Fibroblast of gingiva (primary cell): Measurements from ENCODE around the gene SNX15.
"Not testable (repeated sequence)": the region's sequence is repeated elsewhere in the genome, so short reads cannot be mapped to it uniquely, and the experiment has no call there.

Experiments used
- DNase-seq: peaks from one replicate; pipeline ENCODE4 v3.0.0-alpha.2; 2011; ENCODE audit warnings: low read depth

Gene SNX15, protein sequence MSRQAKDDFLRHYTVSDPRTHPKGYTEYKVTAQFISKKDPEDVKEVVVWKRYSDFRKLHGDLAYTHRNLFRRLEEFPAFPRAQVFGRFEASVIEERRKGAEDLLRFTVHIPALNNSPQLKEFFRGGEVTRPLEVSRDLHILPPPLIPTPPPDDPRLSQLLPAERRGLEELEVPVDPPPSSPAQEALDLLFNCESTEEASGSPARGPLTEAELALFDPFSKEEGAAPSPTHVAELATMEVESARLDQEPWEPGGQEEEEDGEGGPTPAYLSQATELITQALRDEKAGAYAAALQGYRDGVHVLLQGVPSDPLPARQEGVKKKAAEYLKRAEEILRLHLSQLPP

GRCh38 chr11:65027213-65028067, at the start of gene SNX15:
TSS of gene SNX15 (plus strand) at chr11:65027439. CDS start at chr11:65027538, 99 bp downstream.
- DNase-seq, result peak; percentile 98

GRCh38 chr11:64983339-64983738, 43.9 kb upstream of the SNX15 start:
- not testable (repeated sequence) for DNase-seq

- no peak for DNase-seq
Measured at GRCh38 chr11:64987998-64988854, 39.0 kb upstream of the SNX15 start.

GRCh38 chr11:64989416-64989815, 37.8 kb upstream of the SNX15 start:
- DNase-seq, result no peak

- DNase-seq, result no peak
Measured at GRCh38 chr11:64990222-64990923, 36.9 kb upstream of the SNX15 start.

GRCh38 chr11:64994318-64994717, 32.9 kb upstream of the SNX15 start:
- DNase-seq, result no peak

DNA sequence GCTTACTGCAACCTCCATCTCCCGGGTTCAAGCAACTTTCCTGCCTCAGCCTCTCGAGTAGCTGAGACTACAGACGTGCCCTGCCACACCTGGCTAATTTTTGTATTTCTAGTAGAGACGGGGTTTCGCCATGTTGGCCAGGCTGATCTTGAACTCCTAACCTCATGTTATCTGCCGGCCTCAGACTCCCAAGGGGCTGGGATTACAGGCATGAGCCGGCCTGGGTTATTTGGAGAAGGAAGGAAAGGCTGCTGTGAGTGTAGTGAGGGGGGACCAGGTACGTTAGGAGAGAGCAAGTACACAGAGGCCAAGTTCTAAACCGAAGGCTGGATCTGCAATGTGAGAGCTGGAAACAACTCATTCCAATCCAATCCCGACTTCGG, 30.9 kb upstream of the SNX15 start:
- DNase-seq, result no peak

DNA sequence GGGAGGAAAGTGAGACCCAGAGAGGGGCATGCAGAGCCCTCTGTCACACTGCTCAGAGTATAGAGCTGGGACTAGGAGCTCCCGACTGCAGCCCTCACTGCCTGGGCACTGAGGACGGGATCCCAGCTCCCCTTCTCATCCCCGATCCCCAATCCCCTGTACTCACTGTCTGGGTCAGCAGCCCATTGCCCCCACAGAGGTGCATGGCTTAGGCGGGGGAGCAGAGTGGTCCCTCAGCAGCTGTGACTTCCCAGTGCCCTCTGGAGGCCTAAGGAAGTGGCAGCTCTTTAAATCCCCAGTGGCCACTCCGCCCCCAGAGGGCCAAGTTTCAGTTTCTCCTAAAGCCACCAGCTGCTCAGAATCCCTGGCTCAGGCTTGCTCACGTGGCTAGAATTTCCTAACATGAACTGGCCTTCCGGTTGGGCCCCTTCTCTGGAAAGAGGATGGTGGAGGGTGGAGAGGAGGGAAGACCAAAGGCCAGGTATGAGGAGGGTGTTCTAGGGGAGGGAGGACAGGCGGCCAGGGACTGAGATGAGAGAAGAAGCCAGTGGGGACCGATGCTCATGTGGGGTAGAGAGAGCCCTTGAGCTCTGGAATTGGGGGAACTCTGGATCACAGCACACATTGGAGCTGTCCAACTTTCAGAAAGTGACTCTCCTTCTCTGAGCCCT, 30.4 kb upstream of the SNX15 start, which contains the start of gene BATF2:
BATF2 (minus strand) TSS at position 262 of the 671 bp plus-strand sequence; CDS start at position 205, 57 bp downstream.
- DNase-seq, result peak; percentile 68

- no peak for DNase-seq
Measured at GRCh38 chr11:64998141-64998540, 29.1 kb upstream of the SNX15 start.

- no peak for DNase-seq
Measured at GRCh38 chr11:64998690-64999431, 28.4 kb upstream of the SNX15 start.

DNA sequence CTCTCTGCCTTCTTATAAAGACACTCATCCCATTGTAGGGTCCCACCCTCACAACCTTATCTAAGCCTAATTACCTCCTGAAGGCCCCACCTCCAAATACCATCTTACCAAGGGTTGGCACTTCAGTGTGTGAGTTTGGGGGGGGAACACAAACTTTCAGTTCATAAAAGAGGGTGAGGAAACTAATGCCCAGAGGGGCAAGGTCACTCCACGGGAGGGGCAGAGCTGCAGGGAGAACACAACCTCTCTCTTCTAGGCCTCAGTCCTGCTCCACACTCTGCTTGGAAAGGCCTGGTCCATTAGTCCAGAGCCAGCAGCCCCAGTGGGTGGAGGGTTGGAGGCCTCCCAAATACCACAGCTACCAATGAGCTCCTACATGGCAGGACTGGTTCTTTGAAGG, 27.8 kb upstream of the SNX15 start:
- DNase-seq, result no peak

- no peak for DNase-seq
Measured at GRCh38 chr11:65002706-65003105, 24.5 kb upstream of the SNX15 start.

DNA sequence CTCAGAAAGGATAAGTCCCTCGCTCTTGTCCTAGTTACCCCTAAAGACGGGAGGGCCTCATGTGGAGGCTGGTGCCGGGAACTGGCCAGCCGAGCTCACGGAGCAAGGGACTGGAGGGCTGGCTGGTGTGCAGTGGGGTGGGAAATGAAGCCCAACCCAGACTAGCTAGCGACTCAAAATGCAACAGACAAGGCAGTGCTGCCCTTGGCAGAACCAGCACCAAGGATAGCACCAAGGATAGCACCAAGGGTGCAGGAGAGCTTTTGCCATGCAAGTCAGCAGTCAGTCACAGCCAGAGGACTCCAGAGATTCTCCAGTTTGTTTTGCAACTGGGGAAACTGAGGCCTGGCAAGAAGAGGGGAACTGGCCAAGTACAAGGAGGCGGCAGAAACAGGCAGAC, 24.0 kb upstream of the SNX15 start:
- DNase-seq, result no peak

DNA sequence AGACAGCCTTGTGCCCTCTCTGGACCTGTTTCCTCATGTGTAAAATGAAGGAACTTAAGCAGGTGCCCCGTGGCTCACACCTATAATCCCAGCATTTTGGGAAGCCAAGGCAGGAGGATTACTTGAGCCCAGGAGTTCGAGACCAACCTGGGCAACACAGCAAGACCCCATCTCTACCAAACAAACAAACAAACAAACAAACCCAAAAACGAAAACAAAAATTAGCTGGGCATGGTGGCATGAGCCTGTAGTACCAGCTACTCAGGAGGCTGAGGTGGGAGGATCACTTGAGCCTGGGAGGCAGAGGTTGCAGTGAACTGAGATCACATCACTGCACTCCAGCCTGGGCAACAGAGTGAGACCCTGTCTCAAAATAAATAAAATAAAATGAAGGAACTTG, 23.3 kb upstream of the SNX15 start:
- not testable (repeated sequence) for DNase-seq

DNA sequence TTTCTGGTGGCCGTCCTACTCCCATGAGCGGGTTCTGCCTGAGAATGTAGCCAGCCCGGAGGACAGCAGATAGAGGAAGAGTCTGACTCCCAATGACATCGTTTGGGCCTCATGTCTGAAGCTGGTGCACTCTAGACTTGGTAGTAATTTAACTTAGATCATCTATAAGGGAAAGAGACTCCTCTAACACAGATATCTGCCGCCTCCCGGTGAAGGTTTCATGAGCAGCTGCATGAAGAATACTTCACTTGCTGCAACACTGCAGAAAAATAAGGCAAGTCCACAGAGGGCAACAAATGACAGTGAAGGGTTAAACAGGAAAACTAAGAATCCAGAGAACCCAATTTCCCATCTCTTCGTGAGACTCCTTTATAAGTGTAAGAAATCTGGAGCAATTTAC, 19.2 kb upstream of the SNX15 start:
- no peak for DNase-seq

DNA sequence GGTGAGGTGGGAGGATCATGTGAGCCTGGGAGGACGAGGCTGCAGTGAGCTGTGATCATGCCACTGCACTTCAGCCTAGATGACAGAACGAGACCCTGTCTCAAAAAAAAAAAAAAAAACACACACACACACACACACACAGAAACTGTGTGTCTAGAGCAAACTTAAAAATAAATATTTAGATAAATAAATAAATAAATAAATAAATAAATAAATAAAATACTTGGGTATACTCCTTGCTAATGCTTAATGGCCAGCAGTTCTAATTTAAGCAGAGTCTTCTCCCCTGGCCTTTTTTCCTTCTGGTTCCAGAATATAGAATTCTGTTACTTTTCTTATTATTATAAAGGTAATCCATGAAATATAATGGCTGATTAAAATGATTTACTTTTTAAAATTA, 18.4 kb upstream of the SNX15 start:
- no peak for DNase-seq

GRCh38 chr11:65013130-65013887, 13.9 kb upstream of the SNX15 start:
- peak; percentile 80 for DNase-seq

DNA sequence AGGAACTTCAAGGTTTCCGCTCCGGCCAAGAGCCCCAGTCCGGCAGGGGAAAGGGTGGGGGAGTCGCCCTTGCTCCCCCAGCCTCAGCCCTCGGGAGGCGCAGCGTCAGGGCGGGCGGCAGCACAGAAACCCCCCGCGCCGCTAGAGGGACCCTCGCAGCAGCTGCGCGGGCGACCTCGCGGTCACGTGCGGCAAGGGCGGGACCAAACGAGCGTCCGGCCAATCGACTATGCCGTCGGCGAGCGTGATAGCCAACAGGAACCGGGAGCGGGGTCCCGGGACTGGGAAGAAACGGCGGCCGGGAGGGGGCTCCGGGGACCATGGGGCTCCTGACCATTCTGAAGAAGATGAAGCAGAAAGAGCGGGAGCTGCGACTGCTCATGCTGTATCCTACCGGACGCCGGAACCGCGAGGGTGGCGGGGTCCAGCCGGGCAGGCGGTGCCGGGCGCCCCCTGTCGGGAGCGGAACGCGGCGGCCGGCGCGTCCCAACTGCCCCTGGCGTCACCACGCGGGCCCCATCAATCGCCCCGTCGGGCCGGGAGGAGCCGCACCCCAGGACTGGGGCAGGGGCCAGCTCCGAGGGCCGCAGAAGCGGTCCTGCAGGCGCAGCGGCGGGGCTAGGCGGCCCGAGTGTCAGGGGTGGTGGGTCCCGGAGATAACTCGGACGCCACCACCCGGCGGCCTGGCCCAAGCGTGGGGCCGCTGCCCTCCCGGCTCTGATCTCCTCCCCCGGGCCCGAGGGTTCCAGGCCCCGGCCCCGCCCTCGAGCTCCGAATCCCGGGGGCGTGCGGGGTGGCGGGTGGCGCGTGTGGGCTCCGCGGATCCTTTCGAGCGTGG, 13.1 kb upstream of the SNX15 start, which contains the start of gene ARL2:
ARL2 (plus strand) TSS at position 273 of the 838 bp plus-strand sequence; CDS start at position 321, 48 bp downstream.
- DNase-seq, result peak; percentile 89
